GM18520 (cell line): Measurements from ENCODE around the gene KRT16.
"Not testable (repeated sequence)": the region's sequence is repeated elsewhere in the genome, so short reads cannot be mapped to it uniquely, and the experiment has no call there.

Source experiments
- ATAC-seq: cut with Tn5 transposase; IDR thresholded peaks from one replicate; pipeline ENCODE4 v1.9.1; 2021; ENCODE audit not compliant: unreplicated experiment

Gene KRT16

DNA sequence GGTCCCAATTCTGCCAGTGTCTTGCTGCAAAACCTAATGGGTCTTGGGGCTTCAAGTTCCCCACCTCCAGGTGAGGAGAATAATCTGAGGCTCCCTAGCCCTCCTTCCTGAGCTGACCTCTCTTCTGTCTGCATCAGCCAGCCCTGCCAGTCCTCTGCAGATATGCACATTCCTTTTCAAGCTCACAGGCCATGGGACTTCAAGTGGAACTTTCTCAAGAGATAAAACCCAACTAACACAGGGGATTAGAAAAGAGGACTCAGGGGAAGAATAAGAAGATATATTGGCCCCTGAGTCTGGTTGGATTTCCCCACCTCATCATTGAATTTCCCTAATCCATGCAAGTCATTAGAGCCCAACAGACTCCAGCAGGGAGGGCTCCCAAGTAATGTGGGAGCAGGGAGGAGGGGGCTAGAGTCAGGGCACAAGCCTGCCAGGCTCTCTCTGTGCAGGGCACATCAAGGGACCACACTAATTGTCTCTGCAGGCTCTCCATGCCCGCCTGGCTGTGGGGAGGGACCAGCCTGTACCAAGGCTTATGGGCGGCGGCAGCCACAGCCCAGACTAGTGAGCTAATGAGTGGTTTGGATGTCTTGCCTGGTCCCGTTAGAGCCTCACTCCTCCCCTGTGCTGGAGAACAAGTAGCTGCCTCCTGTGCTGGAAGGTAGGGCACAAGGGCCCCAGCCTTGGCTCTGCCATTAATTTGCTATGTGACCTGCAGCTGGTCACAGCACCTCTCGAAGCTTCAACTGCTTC is 27.1 kb downstream of the KRT16 start:
- no peak for ATAC-seq

- ATAC-seq: not testable (repeated sequence)
Measured at GRCh38 chr17:41584331-41584927, 28.1 kb downstream of the KRT16 start.

DNA sequence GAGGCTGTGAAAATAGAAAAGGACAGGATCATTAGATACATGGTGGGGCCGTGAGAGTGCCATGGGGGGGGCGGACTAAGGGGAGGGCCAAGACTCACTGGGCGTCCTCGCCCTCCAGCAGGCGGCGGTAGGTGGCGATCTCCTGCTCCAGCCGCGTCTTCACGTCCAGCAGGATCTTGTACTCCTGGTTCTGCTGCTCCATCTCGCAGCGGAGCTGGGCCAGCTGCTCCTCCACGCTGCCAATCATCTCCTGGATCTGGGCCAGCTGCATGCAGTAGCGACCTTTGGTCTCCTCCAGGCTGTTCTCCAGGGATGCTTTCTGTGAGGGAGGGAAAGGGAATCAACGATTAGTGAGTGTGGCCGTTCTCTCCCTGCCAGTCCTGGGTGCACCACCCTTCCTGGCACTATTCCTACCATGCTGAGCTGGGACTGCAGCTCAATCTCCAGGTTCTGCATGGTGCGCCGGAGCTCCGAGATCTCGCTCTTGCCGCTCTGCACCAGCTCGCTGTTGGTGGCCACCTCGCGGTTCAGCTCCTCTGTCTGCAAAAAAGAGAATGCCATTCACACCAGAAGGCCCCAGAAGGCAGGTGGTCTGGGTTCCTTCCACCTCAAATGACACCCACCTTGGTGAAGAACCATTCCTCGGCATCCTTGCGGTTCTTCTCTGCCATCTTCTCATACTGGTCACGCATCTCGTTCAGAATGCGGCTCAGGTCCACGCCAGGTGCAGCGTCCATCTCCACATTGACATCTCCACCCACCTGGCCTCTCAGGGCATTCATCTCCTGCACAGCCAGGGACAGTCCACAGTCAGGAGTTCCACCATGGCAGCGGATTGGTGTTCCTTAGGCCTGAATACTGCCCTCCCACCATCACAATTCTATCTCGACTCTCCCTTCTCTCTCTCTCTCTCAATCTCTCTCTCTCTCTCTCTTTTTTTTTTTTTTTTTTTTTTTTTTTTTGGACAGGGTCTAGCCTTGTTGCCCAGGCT is 29.1 kb downstream of the KRT16 start:
- no peak for ATAC-seq

DNA sequence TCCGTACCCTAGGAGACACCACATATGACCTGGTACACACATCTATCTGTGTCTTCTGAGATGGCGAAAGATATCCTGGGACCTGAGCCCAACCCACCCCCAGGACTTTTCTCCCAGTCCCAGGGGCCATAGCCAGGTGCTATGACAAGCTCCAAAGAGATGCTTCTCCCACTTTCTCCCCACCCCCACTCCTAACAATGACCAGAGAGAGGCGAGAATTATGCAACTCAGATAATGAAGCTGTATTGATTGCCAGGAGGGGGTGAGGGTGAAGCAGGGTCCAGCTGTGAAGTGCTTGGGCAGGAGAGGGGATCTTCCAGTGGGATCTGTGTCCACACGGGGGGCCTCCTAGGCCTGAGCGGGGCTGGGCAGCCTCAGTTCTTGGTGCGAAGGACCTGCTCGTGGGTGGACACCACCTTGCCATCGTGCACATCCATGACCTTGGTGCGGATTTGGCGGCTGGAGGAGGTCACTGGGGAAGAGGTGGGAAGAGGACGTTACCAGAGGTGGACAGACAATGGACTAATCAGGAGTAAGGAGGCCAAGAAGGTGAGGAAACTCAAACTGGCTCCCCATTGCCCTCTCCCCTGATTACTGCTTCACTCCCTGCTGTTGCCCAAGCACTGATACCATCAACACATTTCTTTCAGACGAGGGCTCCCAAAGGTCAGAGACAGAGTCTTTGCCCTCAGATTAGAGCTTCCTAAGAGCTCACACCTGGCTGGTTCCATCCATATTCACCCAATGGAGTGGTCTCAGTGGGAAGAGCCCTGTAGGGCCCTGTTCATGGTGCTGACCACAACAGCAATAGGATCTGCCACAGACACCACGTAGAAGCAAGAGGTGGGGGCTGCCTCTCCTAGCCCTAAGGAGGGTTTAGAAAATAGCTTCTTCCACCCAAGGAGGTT is 30.3 kb downstream of the KRT16 start:
- ATAC-seq: not testable (repeated sequence)

DNA sequence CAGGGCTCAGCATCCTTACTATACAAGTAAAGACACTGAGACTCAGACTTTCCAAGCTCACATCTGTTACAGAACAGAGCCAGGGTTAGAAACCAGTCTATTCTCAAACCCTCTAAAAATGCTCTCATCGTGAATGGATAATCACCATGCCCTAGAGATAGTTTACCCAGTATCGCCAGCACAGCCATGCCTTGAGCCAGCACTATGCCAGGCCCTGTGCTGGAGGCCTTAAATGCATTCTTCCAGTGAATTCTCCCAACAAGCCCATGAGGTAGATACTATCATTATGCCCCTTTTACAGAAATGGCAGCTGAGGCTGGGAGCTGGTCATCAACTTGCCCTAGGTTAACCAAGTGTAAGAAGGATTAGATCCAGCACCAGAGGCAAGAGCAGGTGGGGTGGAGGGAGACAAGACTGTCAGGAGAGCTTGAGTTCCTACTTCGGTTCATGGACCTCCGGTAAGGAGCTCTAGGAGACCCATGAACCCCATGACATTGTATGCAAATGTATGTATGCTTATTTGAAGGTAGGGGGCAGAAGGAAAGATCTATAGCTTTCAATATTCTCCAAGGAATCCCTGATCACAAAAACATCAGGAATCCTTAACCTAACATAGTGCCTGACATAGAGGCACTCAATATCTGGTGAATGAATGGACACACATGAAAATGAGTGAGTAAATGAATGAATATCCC is 31.1 kb downstream of the KRT16 start:
- ATAC-seq: no peak

DNA sequence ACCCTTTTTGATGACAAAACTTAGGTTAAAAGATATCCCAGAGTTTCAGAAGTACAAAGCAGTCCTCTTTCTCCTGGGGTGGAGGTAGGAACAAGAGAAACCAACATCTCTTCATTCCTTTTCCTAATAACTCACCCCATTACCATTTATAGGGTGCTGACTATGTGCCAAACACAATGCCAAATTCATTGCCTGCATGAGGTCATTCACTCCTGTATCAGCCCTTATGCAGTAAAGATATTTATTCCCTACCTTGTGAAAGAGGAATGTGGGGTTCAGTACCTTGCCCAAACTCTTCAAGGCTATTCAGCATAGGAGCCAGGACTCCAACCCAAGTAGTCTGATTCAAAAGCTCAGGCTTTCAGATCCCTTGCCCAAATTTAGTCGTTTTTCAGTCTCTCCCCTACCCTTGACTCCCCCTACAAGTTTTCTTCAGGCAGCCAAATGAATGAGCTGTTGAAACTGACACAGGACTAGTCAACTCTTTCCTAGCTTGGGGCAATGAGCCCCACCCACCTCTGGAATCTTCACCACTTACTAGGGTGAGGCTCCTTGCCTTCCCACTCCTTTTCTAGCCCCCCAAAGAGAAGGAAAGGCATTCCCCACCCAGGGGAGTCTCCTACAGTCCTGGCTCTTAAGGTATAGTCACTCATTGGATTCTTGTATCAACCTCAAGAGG is 31.7 kb downstream of the KRT16 start:
- ATAC-seq: no peak

GRCh38 chr17:41580244-41580575 is 32.4 kb downstream of the KRT16 start:
- no peak for ATAC-seq

GRCh38 chr17:41579484-41580243 is 32.9 kb downstream of the KRT16 start:
- ATAC-seq: no peak

DNA sequence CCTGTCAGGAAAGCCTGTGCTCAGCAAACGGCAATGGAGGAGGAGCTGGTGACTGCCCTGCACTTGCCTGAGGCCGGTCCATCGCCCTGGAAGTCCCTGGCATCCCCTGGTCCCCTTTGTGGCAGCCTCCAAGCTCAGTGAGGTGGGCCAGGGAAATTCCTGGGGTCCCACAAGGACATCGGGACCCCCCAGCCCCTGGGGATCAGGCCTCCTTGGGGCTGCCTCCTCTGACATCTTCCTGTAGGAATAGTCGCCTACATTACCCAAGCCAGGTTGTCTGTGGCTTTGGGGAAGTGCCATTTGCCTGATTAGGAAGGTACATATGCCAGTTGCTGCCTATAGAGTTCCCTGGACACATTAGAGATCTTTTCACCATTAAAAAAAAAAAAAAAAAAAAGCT is 33.6 kb downstream of the KRT16 start:
- ATAC-seq: no peak

DNA sequence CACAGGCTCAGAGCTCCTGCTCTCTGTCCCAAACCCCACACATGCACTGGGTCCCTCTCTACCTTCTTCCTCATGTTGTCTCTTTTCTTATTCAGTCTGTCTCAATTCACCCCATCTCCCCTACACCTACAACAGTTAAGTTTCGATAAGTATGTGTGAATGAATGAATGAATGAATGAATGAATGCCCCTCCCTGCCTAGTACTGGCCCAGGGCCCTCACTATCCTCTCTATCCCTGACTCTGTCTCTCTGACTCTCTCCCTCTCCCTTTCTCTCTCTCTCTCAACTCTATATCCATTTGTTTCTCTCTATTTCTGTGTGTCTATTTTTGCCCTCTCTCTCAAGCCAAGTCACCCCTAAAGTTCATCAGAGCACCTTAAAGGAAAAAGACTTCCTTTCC is 34.0 kb downstream of the KRT16 start:
- ATAC-seq: no peak

DNA sequence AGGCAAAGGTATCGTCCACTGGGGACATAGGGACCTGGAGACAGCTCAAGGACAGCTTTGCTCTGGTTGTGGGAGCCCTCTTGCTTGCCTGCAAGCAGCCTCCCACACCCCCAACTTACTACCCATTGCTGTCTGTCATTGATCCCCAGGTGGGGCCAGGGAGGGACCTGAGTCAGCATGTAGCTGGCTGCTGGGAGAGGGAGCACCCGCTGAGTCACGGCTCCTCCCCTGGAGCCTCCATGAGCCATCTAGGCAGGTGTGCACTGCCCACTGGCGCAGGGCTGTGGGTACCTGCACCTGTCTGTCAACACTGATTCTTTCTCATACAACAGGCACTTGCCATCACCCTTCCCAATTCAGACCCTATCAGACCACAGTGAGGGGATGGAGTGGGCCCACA is 35.8 kb downstream of the KRT16 start:
- not testable (repeated sequence) for ATAC-seq

GRCh38 chr17:41575336-41575735 is 37.2 kb downstream of the KRT16 start:
- ATAC-seq: no peak

DNA sequence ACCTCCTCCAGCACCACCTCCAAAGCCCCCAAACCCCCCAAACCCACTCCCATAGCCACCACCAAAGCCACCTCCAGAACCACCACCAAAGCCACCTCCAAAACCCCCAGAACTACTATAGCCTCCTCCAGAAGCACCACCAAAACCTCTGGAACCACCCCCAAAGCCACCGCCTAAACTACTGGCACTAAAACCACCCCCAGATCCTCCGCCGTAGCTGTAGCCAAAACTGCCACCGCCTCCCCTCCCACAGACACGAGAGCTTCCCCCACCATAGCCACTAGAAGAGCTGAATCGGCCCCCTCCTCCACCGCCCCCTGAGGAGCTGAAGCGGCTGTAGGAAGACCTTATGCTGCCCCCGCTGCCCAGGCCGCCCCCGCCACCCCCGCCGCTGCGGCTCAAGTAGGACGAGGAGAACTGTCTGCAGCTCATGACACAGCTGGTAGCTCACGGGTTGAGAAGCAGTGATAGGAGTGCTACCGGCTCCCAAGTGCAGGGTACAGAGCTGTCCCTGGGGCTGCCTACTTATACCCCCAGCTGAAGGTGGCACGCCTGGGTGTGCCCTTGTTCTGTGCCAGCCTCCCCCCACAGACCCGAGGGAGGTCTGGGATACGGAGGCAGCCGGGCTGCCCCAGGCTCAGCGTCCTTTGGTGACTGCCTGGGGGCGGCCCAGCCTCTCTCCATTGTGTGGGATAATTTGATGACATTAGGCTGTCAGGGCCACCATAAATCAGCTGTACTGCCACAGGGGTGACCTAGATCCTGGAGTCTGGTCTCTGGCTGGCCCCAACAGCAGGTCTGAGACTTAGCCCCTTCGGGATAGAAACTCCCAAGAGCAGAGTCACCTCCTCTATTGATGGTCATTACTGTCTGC is 40.8 kb downstream of the KRT16 start, which contains the start of gene KRT9:
KRT9 (minus strand) TSS at position 499 of the 874 bp plus-strand sequence; CDS start at position 432, 67 bp downstream.
- no peak for ATAC-seq

DNA sequence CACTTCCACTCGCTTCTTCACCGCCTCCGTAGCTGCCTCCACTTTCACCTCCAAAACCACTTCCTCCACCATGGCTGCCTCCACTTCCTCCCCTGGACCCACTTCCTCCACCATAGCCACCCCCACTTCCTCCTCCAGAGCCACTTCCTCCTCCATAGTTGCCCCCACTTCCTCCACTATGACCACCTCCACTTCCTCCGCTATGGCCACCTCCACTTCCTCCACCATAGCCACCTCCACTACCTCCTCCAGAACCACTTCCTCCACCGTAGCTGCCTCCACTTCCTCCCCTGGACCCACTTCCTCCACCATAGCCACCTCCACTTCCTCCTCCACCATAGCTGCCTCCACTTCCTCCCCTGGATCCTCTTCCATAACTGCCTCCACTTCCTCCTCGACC is 45.2 kb downstream of the KRT16 start:
- no peak for ATAC-seq

DNA sequence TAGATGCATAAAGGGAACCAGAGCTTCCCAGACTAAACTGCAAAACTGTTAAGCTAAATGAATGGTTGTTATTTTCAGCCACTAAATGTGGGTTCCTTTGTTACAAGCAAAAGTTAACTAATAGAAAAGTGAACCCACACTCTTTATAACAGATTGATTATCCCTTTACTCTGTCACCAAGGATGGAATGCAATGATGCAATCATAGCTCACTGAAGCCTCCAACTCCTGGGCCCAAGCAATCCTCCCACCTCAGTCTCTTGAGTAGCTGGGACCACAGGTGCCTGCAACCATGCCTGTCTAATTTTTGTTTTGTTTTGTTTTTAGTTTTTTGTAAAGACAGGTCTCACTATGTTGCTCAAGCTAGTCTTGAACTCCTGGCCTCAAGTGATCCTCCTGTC is 47.2 kb downstream of the KRT16 start:
- ATAC-seq: no peak

DNA sequence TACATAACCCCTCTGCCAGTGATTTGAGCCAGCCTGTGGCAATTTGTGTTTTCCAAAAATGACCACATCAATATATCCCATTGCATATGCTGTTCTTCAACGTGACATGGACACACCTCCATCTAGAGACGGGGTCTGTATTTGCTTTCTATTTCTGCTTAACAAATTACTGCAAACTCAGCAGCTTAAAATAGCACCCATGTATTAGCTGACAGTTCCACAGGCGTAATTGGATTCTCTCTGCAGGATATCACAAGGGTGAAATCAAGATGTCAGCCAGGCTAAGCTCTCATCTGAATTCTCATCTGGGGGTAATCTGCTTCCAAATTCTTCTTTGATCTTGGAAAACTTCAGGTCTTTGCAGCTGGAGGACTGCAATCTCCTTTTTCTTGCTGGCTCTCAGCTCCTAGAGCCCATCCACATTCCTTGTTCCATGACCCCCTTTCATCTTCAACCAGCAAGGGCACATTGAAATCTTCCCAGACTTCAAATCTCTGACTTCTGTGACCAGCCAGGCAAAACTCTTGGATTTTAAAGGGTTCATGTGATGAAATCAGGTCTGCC is 48.9 kb downstream of the KRT16 start:
- ATAC-seq: no peak

DNA sequence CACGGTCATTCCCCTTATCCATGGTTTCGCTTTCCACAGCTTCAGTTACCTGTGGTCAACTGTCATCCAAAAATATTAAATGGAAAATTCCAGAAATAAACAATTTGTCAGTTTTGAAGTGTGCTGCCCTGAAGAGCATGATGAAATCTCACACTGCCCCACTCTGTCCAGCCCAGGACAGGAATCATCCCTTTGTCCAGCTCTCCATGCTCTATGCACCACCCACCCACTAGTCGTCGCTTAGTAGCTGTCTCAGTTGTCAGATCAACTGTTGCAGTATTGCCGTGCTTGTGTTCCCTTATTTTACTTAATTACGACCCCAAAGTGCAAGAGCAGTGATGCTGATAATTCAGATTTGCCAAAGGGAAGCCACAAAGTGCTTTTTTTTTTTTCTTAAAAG is 51.0 kb downstream of the KRT16 start:
- no peak for ATAC-seq
